Measurements from ENCODE around the gene FOLR1. TPM values are rescaled to one million over a fixed set of nuclear protein-coding genes. Genes with fewer than 3 reads are reported as not detected.

The FOLR1 gene
- total and polyA plus RNA-seq, 2 of the 4 experiments (the other 2 are of a cell fraction): 0.24 TPM; not detected in 1

DNA sequence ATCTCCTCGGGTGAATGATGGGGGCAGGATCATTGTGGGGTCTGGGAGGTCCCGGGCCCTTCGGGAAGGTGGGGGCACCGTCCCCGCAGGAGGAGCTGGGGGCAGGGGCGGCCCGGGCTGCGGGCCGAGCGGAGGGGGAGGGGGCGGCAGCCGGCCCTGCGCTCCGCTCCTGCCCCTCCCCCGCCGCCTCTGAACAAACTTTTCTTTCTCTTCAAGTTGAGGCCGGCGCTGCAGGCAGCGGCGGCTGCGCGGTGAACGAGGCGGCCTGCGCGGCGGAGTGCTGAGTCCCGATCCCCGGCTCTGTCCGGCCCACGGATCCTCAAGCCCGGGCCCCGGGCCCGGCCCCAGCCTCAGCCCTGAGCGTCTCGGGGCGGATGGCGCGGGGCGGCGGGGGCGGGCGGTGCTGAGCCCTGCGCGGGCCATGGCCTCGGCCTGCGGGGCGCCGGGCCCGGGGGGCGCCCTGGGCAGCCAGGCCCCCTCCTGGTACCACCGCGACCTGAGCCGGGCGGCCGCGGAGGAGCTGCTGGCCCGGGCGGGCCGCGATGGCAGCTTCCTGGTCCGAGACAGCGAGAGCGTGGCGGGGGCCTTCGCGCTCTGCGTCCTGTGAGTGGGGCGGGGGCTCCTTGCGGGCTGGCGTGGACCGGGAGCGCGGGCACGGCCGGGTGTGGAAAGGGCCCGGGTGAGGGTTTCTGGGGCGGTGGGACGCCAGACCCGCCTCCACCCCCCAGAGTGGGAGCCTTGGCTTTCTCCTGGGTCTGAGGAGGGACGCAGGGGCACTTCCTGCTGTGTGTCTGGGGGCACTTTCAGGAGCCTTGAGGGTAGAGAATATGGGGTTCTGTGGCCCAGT lies 32.8 kb downstream of the FOLR1 start, which contains the start of gene INPPL1:
Gene INPPL1, plus strand, starts transcription at position 204 of the 847 bp plus-strand sequence. Its CDS starts 218 bp downstream, at position 422.
- Histone ChIP-seq H4K20me1 (ENCODE audit: insufficient read depth, low read length) (peaks cover 45% of the 10 kb centered on the region), H2AK9ac (replicated peaks; ENCODE audit: low read depth, low read length, poor library complexity) (peak within 1 kb of the TSS; percentile 100), H2BK15ac (ENCODE audit: low read depth, low read length) (peak within 1 kb of the TSS; percentile 88; the same call in 2 of the 3 replicates), H3K56ac (ENCODE audit: extremely low read depth, insufficient read depth, low read length) (peak within 1 kb of the TSS; percentile 93), H2BK20ac (ENCODE audit: low read depth, low read length) (no peak within 1 kb of the TSS), H2AK5ac (ENCODE audit: low read depth, low read length) (peak within 1 kb of the TSS; percentile 93), H3K27me3 (ENCODE audit: control insufficient read depth, insufficient read depth, low read length) (no peaks in the 10 kb centered on the region), H3K4me3 (ENCODE audit: insufficient read depth, low read depth, low read length) (peak within 1 kb of the TSS; percentile 98), H3K9me1 (ENCODE audit: insufficient read depth, low read length) (peaks cover 7% of the 10 kb centered on the region; the same call in 1 of the 2 replicates), H3K27ac (ENCODE audit: insufficient read depth, low read length) (peak within 1 kb of the TSS; percentile 96), H3K23ac (ENCODE audit: low read depth, low read length) (peak within 1 kb of the TSS; percentile 98), H3K18ac (ENCODE audit: low read depth, low read length) (peak within 1 kb of the TSS; percentile 94), H2BK120ac (ENCODE audit: low read depth, low read length) (peak within 1 kb of the TSS; percentile 37), H4K5ac (ENCODE audit: low read depth, low read length) (peak within 1 kb of the TSS; percentile 97), H4K8ac (ENCODE audit: low read depth in 2 of 2, low read length in 2 of 2) (peak within 1 kb of the TSS; percentile 95 to 99), H4K91ac (ENCODE audit: insufficient read depth, low read depth, low read length) (peak within 1 kb of the TSS; percentile 97), H3K36me3 (ENCODE audit: control insufficient read depth, insufficient read depth, low read length) (peaks cover 30% of the 10 kb centered on the region), H2AFZ (replicated peaks; ENCODE audit: low read length, poor library complexity) (peak within 1 kb of the TSS; percentile 91), H3K9ac (ENCODE audit: low read depth, low read length) (peak within 1 kb of the TSS; percentile 98), H3K4ac (ENCODE audit: low read depth, low read length) (peak within 1 kb of the TSS; percentile 99), H2BK5ac (ENCODE audit: low read depth, low read length, poor library complexity, severe bottlenecking) (peak within 1 kb of the TSS; percentile 95), H3K4me1 (ENCODE audit: control insufficient read depth, insufficient read depth, low read length) (peaks cover 6% of the 10 kb centered on the region; the same call in 1 of the 2 replicates), H3K79me1 (ENCODE audit: low read depth in 1 of 2, low read length in 2 of 2) (peaks cover 23 to 55% of the 10 kb centered on the region in 2 experiments; a peak in 3 of 4 replicates), H3K4me2 (ENCODE audit: low read depth, low read length) (peak within 1 kb of the TSS; percentile 99), H3K14ac (replicated peaks; ENCODE audit: low read depth, low read length) (peak within 1 kb of the TSS; percentile 100), H3K9me3 (ENCODE audit: control insufficient read depth, insufficient read depth, low read length) (no peaks in the 10 kb centered on the region)
- CTCF ChIA-PET: interaction anchor here (0.5 to 1.5 kb wide), 3 partner anchors 42 to 220 kb away, joined by 3 to 4 read pairs (median 4); no protein-coding TSS in a partner anchor
- BruUV-seq (replicated peaks): no TSS peak
- 0% methylated on average over 14 of the region's 81 CpGs; no CpG with 5 or more reads in 1 of the 2 experiments for WGBS, 2 experiments (ENCODE audit: extremely low coverage in 2 of 2, insufficient read length in 1 of 2)
- POLR2A ChIA-PET (ENCODE audit: unreplicated experiment): interaction anchor here (0.6 to 1.1 kb wide), 2 partner anchors 10 to 11 kb away, joined by 3 read pairs; no protein-coding TSS in a partner anchor
- intact Hi-C loops (cut with micrococcal nuclease): loop anchor here (1.0 kb wide), 1 partner anchor 199 kb away; no protein-coding TSS in a partner anchor
- TF ChIP-seq MAZ (IDR thresholded peaks at IDR 0.05; ENCODE audit: borderline replicate concordance, low read depth, low read length): peak; percentile 22; the same call in 1 of the 2 replicates
- no peak for TF ChIP-seq BHLHE40 (IDR thresholded peaks at IDR 0.05; ENCODE audit: low read depth, low read length)
- TF ChIP-seq CHD1 (IDR thresholded peaks at IDR 0.05; ENCODE audit: low read depth, low read length): no peak
- TF ChIP-seq POLR2A (IDR thresholded peaks at IDR 0.05; ENCODE audit: low read depth, low read length): no peak
- TF ChIP-seq CEBPB (IDR thresholded peaks at IDR 0.05; ENCODE audit: low read depth, low read length): no peak
- peak; percentile 30; the same call in 1 of the 2 replicates for TF ChIP-seq MXI1 (IDR thresholded peaks at IDR 0.05; ENCODE audit: borderline replicate concordance, low read depth, low read length)
- TF ChIP-seq RCOR1 (IDR thresholded peaks at IDR 0.05; ENCODE audit: insufficient replicate concordance, low read length): no peak
- TF ChIP-seq FOS (IDR thresholded peaks at IDR 0.05; ENCODE audit: low read depth, low read length): no peak
- ATAC-seq (ENCODE audit: low read depth) (peak; percentile 7), DNase-seq (no peak)
- dilution Hi-C loops (cut with HindIII; ENCODE audit: low sequenced_read_pairs, unreplicated experiment): no loop called here
- in situ Hi-C loops (cut with MboI; ENCODE audit: low sequenced_read_pairs): no loop called here

Data from IMR-90 (cell line).